Endometrial microvascular endothelial cells (primary cell): ENCODE data around the gene ATP13A1. TPM values are rescaled to one million over a fixed set of nuclear protein-coding genes. Genes with fewer than 3 reads are reported as not detected.

Experiments
- in situ Hi-C: cut with HindIII; loops from 2 replicates; pipeline ENCODE4 v1.10.0; 2017; ENCODE audit warnings: low sequenced_read_pairs, low pct_unique_long_range_greater_than_20kb; ENCODE audit errors: inconsistent ontology term
- total RNA-seq: library from RNA; depleted of rRNA; stranded (reverse); fragments of >200 nt; gene quantifications from one replicate; pipeline ENCODE4 v1.2.3, GENCODE V29; 2015; ENCODE audit errors: inconsistent ontology term

The ATP13A1 gene
- total RNA-seq, 1 donor from 2014 or later: 46.7 TPM

DNA sequence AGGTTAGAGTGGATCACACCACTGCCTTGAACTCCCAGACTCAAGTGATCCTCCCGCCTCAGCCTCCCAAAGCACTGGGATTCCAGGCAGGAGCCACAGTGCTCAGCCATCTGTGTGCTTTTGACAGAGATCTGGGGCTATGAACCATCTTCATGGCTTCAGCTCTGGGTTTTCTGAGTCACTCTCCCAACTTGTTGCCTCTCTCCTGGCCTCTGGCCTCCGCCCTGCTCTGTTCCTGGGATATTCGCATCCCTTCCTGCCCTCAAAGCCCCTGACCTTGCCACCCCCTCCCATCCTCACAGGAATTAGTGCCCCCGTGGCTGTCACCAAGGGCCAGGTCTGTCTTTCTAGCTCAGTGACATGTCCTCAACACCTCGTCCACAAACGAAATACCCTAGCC is 14.3 kb downstream of the ATP13A1 start:
- in situ Hi-C loops: no loop called here

DNA sequence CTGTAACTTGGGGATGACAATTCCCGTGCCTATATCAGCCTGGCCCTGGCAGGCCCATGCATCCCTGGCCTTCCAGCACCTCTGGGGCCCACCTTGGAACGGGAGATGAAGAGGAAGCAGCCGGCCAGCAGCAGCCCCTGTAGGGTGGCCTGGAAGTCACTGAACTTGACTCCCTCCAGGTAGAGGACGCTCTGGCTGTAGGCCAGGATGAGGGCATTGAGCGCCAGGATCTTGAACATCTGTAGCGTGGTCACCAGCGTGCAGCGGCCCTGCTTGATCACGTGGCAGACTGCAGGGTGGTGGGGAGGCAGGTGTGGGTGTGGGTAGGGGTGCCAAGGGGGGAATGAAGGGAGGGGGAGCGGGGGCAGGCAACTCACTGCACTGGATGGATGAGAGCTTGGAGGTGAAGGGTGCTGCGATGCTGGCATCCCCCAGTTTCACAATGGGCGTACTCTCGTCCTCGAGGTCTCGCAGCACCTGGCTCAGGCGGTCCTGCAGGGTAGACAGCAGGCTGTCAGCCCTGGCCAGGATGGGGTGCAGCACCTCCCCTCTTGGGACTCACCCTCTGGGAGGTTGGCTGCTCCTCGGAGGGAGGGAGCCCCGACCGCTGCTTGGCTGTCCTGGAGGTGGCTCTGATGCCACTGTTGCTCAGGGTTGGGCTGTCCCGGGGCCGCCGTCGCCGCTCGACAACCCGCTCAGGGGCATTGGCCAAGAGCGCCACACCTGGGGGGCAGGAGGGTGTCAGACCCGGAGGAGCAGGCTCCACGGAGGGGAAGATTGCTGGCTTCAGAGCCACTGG is 16.2 kb downstream of the ATP13A1 start:
- in situ Hi-C loops: no loop called here

DNA sequence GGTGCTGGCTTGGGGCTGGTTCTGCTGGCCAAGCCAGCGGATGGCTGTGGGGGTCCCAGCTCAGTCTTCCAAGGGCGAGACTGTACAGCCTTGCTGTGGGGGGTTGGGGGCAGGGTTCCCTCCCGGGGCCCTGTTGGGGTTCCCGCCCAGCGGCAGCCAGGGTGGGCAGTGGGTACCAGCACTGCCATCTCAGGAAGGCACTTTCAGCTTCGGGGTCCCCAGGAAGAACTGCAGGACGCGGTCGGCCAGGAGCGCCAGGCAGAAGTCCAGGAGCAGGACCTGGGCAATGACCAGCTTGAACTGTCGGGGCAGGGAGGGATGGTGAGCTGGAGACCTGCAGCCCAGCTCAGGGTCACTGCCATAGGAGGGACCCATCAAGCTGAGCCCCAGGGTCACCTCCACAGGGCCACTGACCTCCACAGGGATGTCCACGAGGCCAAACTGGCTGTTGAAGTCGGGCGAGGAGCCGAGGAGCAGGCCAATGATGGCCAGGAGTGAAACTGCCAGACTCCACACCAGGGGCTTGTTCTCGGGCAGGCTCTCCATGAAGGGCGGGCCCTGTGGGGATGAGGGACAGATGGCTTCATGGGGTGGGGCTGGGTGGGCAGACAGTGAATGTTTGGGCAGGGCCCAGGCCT is 18.1 kb downstream of the ATP13A1 start:
- in situ Hi-C loops: no loop called here

DNA sequence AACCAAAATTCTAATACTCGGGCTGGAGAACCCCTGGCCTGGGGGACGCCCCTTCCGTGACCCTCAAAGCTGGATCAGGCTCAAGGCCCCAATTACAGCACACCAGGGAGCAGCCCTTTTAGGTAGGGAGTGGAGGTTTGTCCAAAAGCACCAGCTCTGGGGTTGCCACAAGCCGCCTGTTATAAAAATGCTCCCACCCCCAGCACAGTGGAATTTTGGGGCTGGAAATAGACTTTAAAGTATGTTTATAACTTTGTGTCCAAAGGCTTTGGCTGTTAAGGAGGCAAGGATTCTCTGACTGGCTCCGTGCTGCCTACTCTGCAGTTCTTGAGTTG is 19.5 kb downstream of the ATP13A1 start:
- in situ Hi-C loops: no loop called here

DNA sequence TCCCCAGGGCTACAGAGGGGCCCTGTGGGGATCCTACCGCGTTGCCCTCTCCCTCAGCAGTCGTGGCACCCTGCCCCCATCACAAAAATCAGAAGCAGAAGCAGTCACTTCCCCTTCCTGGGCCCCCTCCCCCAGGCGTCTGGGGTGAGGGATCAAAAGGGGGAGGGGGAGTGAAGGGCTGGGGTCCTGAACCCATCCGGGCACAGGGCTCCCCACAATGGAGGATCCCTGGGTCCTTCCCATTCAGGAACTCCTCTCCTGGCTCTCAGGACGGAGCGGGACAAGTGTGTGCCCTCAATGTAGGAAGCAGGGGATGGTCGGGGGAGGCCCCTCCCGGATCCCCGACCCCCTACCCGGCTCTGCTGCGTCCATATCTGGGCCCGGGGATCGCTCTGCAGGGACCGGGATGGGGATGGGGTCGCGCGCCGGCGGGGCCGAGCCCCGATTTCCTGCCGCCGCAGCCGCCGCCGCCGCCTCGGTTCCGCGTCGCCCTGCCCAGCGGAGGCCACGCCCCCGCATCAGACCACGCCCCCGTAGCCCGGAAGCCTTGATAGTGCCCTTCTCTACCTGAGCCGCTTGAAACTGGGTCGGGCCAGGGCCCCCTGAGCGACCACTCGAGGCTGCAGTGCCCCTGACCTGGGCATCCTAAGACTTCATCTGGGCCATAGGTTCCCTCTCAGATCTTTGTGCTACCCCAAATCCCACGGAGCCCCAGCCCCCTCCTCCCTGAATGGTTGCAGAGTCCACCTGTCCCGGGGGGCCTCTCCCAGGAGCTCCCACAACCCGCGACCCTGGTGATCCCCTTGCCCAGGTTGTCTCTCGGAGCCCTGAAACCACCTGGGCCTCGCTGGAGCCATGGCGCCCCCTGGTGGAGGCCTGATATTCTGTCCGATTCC is 20.1 kb downstream of the ATP13A1 start, which contains the start of gene GMIP:
Gene GMIP (minus strand): TSS at position 500 of the 896 bp plus-strand sequence. CDS start 128 bp downstream, at position 372.
- in situ Hi-C loops: no loop called here

DNA sequence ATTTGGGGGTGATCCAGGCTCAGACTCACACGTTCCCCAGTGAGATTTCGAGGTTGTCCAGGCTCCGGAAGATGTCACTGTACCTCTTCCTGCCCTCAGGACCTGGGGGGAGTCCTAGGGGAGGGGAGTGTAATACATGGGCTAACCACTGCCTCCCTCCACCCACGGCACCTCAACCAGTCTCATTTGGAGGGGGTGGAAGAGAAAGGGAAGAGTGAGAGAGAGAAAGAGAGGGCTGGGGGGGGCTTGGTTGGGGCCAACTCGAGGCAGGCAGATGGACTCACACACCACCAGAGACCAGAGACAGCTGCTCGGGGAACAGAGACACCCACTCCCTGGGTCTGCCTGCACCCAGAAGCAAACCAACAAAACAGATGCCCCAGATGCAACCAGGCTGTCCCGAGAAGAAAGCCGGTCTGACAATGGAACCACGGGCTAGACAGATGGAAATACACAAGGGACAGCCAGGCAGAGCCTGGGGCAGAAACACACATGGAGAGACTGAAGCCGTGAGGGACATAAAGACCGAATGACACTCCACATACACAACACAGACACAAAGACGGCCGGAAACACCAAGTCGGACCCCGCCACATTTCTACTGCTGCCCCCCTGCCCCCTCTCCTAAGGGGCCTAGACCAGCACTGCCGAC is 20.8 kb downstream of the ATP13A1 start:
- in situ Hi-C loops: no loop called here

DNA sequence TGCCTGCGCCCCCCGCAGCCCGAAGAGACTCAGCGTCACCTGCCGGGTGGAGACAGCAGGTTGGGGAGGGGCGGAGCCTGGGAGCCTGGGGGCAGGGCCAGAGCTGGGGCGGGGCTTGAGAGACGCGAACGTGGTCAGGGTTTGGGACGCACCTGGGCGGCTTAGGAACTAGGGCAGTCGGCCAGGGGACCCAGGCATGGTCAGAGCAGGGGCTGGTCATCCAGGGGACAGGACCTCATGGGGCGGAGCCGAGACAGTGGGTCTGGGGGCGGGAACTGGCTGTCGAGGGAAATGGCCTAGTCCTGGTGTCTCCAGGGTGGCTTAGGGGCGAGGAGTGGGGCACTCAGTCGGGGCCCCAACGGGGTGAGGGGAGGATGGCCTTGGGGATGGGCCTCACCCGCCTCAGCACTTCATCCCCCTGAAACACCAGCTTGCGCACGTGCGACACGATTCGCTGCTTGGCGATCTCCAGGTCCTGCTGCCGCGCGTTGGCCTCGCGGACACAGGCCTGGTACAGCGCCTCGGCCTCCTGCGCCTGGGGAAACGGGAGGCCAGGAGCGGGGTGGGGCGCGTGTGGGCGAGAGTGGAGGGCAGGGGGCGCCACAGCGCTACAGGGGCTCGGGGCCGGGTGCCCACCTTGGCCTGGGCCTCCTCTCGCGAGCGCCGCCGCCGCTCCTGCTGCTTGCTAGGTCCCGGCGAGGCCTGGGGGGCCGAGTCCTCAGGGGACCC is 25.8 kb downstream of the ATP13A1 start:
- in situ Hi-C loops: no loop called here

DNA sequence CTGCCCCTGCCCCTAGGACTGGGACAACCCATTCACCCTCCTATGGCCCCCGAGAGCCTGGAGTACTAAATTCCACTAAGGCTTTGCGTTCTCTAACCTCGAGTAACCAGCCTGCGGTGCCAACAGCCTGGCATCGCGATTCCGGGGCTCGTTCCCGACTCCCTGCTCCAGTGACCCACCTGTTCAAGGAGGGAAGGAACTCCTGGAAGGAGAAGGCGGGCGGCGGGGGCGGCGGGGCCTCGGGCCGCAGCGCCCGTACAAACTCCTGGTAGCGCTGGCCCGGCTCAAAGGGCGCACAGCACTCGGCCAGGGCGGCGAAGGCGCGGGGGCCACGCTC is 26.3 kb downstream of the ATP13A1 start:
- in situ Hi-C loops: no loop called here

DNA sequence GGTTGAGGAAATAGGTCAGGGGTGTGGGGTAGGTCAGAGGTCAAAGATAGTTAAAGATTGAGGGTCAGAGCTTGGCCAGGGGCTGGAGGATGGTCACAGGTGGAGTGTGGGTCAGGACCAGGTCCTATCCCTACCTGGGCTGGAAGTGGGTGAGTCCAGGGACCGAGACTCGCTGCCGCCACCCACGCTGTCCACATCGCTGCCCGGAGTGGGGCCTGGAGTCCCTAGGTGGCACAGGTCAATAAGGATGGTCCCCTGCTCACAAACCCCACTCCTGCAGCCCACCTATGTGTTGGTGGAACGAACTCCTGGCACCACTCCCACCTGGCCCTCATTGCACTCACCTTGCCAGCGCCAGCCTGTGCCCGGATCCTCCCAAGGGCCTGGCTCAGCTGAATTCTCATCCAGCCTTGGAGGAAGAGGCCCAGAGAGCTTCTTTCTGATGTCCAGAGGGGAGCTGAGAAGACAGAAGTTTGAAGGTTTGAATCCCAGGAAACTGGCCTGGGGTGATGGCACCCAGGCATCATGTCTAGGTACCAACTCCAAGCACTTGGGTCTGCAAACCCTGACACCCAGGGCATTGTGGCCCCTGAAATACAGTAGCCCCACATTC is 26.8 kb downstream of the ATP13A1 start:
- in situ Hi-C loops: no loop called here

DNA sequence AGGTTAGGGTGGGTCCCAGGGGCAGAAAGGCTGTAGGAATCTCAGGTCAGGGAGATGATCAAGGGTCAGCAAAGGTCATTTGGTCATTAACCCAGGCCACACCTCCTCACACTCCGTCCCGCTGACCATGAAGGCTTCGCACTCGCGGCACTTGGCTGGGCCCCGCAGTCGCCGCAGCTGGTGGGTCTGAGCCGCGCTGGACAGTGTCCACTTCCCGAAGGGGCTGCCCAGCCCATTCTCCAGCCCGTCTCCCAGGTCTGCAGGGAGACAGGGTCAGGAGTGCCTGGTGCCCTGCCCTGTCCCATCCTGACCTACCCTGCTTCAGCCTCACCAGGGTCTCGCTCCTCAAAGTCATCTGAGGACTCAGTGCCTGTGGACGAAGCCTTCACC is 28.2 kb downstream of the ATP13A1 start:
- in situ Hi-C loops: no loop called here

DNA sequence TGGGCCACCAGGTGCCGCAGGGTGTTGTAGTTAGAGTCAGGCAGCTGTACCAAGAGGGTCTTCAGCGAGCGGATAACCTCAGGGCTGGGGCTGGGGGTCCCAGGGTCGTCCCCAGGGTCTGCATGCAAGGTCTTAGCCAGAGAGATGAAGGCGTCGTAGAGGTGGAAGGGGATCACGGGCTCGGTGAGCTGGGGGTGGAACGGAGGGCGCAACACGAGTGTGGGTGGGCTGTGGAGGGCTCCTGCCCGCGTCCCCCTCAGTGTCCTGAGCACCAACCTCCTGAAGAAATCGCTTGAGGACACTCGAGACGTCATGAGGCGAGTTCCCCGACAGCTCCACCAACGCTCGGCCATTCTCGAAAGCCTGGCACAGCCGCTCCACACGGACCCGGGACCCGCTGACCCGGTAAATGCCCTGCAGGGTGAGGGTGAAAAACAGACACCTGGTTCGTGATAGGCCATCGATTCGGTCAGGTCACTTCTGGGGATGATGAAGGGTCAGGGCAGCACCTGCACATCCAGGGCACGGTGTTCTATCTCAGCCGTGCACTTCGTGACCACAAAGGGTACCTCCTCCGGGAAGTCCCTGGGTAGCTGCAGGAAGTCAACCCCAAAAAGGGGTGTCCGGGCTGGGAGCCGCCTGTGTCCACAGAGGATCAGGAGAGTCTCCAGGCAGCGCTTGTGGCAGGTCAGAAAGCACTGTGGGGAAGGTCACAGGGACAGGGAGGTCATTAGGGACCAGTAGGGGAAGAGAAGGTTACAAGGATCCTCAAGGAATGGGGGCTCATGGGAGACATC is 28.8 kb downstream of the ATP13A1 start:
- in situ Hi-C loops: no loop called here

DNA sequence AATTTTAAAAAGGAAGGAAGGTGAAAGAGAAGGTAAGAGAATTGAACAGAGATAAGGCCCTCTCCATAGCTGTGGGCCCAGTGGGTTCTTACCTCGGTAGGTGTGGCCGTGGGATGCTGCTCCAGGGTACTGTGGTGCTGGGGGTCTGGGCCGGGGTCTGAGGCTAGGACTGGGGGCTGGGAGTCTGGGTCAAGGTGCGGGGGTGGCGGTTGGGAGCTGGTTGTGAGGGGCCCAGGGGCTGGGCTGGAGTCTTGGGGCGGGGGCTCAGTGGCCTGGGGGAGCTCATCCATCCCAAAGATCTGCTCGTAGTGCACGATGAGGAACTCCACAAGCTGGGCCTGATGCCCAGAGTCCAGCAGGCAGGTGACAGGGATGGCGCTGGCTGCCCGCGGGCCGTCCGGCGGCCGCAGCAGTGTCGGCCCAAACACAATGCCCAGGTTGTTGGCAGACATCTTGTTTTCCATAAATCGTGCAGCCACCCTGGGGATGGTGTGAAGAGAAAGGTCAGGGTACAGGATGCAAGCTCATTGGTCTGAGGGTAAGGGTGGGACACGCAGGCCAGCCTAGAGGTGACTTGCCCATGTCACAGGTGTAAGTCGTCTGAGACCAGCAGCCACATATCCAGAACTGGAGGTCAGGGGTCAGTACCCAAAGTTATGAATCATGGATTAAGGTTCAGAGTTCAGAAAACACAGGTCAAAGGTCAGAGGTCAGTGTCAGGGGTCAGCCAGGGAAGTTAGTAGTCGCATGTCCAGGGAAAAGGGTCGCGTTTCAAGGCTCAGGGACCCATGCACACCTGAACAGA is 29.6 kb downstream of the ATP13A1 start:
- in situ Hi-C loops: no loop called here

DNA sequence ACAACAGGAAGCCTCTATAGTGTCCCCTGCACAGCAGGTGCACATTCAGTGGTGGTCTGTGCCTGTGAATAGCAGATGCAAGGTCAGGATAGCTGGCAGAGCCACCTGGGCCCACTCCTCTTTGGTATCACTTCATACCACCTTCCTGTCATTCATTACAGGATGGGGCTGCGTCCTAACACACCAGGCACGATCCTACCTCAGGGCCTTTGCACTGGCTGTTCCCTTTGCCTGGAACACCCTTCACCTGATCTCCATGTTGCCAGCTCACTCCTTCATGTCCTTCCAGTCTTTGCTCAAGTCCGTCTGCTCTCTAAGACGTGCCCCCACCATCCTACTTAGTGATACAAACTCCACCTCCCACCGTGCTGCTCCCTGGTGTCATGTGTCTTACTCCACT is 30.8 kb downstream of the ATP13A1 start:
- in situ Hi-C loops: no loop called here

DNA sequence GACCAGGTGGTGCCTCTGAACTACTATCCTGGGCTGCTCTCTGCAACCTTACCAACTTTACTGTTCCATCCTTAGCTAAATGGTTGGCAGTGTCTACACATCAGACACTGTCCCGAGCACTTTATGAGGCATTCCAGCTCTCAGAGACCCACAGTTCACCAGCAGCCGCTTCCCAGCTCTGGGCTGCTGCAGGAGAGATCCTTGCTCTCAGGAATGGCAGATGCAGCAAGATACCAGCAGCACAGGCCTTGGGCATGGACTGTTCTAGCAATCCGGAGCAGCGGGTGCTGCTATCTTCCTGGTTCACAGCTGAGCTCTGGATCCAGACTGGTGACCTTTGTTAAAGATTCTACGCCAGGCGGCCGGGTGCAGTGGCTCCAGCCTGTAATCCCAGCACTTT is 32.1 kb downstream of the ATP13A1 start:
- in situ Hi-C loops: no loop called here

DNA sequence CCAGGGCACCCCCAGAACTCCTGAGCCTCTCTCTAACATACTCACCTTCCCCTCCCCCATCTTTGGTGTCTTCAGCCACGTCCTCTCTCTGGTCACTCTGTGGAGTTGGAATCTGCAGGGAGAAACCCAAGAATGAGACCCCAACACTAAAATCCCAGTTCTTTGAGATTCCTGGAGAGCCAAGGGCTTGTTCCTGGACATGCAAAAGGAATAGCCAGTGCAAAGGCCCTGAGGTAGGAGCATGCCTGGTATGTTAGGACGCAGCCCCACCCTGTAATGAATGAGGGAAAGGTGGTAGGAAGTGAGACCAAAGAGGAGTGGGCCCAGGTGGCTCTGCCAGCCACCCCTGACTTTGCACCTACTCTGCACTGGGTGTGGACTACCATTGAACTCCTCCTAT is 33.0 kb downstream of the ATP13A1 start:
- in situ Hi-C loops: no loop called here

DNA sequence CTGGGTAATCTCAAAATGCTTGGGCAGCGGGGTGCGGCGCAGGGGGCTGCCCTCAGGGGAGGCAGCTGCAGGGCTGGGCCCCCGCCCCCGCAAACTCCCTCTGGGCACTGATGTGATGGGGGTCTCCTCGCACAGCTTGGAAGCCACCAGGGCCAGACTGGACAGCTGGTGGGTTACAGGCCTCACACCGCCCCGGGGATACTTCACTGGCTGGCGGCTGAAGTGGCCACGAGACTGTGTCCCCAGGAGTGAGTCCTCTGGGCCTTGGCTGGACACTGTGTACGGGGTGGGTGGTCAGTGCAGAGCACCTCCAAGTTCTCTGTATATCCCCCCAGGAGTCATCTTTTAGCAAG is 33.4 kb downstream of the ATP13A1 start:
- in situ Hi-C loops: no loop called here
